ENCODE results near the gene KCNIP3.

DNA sequence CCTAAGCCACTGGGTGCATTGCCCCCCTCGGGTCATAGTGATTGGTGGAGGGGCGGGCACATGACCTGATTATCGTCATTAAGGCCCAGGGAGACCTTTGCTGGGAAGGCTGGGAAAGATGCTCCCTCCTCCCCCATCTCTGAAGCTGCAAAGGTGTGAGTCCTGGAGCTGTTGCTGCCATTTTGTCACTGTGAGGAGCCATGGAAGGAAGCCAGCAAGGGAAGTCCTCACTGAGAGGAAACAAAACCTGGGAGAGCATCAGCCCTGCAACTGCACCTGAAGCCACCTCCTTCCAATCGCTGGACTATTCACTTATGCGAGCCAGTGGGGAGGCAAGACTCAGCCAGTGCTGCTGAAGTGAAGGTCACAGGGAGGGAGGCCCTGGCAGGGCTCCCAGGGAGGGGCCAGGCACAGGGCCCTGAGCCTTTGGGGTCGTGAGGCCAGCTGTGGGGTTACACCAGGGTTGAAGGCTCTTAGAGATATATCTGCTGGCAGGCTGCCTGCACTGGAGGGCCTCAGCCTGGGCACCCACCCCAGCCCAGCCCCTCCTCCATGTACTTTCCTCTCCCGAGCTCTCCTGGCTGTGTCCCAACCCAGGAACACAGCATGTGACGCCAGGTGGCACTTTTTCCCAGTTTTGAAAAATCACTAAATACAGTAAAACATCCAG lies 94.6 kb downstream of the KCNIP3 start:
- TF ChIP-seq POLR2A (IDR thresholded peaks at IDR 0.05) (no peak), CTCF (IDR thresholded peaks at IDR 0.05) (peak in 1 of 7 experiments; percentile 19)

Measured in body of pancreas (tissue), 4 donors.